H1 (cell line): ENCODE data around the gene GPR63. TPM values are rescaled to one million over a fixed set of nuclear protein-coding genes. Genes with fewer than 3 reads are reported as not detected.

ENCODE experiments used
- CTCF ChIA-PET: fragments of 300-600 bp; sonication (Branson Sonifier 250); formaldehyde crosslinking; loops from one replicate; lab custom pipeline; 2021; ENCODE audit not compliant: partially characterized antibody; lab: Charles Lee
- POLR2A ChIA-PET: fragments of 300-600 bp; sonication (Branson Sonifier 250); formaldehyde crosslinking; loops from one replicate; lab custom pipeline; 2021; ENCODE audit warnings: inconsistent platforms; ENCODE audit not compliant: partially characterized antibody; lab: Charles Lee
- DNase-seq, 2 experiments: peaks; one replicate each; pipeline versions ENCODE4 v3.0.0 to v3.0.0-alpha.2; 2010 to 2022; ENCODE audit warnings: low spot score in 2 of 2, low read depth in 1 of 2, mixed read lengths in 1 of 2
- FAIRE-seq: peaks from 2 replicates; lab custom pipeline; 2011; peaks lifted over from hg19 to GRCh38; lab: Jason Lieb, UNC
- H2AFZ ChIP-seq: 2 replicates; pipeline ENCODE4 v1.8.1; 2012; ENCODE audit warnings: low read length, inconsistent platforms
- H2AK5ac ChIP-seq: 2 replicates; pipeline ENCODE4 v1.6.1; 2013; ENCODE audit warnings: low read depth, low read length
- H2BK120ac ChIP-seq: replicated peaks from 2 replicates; pipeline ENCODE3; 2013; ENCODE audit warnings: low read depth, low read length, inconsistent platforms
- H2BK12ac ChIP-seq: 2 replicates; pipeline ENCODE4 v1.6.1; 2013; ENCODE audit warnings: low read depth, low read length
- H2BK15ac ChIP-seq: 2 replicates; pipeline ENCODE4 v1.6.1; 2013; ENCODE audit warnings: low read length
- H2BK20ac ChIP-seq: 2 replicates; pipeline ENCODE4 v1.6.1; 2013; ENCODE audit warnings: low read length
- H2BK5ac ChIP-seq: 2 replicates; pipeline ENCODE4 v1.6.1; 2013; ENCODE audit warnings: low read depth, low read length
- H3K14ac ChIP-seq: 2 replicates; pipeline ENCODE4 v1.6.1; 2013; ENCODE audit warnings: inconsistent platforms; ENCODE audit not compliant: insufficient read length
- H3K18ac ChIP-seq: 2 replicates; pipeline ENCODE4 v1.6.1; 2013; ENCODE audit warnings: low read length; ENCODE audit errors: extremely low read depth
- H3K23ac ChIP-seq: 2 replicates; pipeline ENCODE4 v1.6.1; 2013; ENCODE audit warnings: inconsistent platforms; ENCODE audit not compliant: insufficient read length
- H3K23me2 ChIP-seq: 2 replicates; pipeline ENCODE4 v1.6.1; 2013; ENCODE audit warnings: low read depth, low read length
- H3K27ac ChIP-seq: 2 replicates; pipeline ENCODE4 v1.6.1; 2011; ENCODE audit warnings: low read depth, low read length, inconsistent platforms
- H3K27me3 ChIP-seq, 4 experiments: replicated peaks in 1 of 4; 1 replicate in 1 of 4; 2 replicates in 3 of 4; pipeline versions ENCODE4 v1.6.1 to v1.8.1; 2011 to 2013; ENCODE audit warnings: low read length in 3 of 4, mild to moderate bottlenecking in 3 of 4, inconsistent platforms in 2 of 4, mixed read lengths in 2 of 4, moderate library complexity in 1 of 4; ENCODE audit not compliant: control insufficient read depth in 3 of 4, insufficient read depth in 3 of 4; ENCODE audit errors: extremely low read depth in 1 of 4
- H3K36me3 ChIP-seq, 4 experiments: 2 replicates each; pipeline versions ENCODE4 v1.6.1 to v1.8.1; 2011 to 2013; ENCODE audit warnings: mild to moderate bottlenecking in 4 of 4, low read length in 3 of 4, moderate library complexity in 2 of 4, control low read depth in 1 of 4, inconsistent platforms in 1 of 4; ENCODE audit not compliant: insufficient read depth in 4 of 4, control insufficient read depth in 2 of 4
- H3K4ac ChIP-seq: replicated peaks from 2 replicates; pipeline ENCODE3; 2013; ENCODE audit warnings: low read length, low read depth, mixed read lengths, inconsistent platforms; ENCODE audit not compliant: insufficient read length
- H3K4me1 ChIP-seq, 4 experiments: replicated peaks in 1 of 4; 1 replicate in 1 of 4; 2 replicates in 3 of 4; pipeline versions ENCODE4 v1.6.1 to v1.8.1; 2011 to 2013; ENCODE audit warnings: low read length in 3 of 4, inconsistent platforms in 2 of 4, mixed read lengths in 1 of 4; ENCODE audit not compliant: insufficient read depth in 4 of 4, control insufficient read depth in 3 of 4
- H3K4me2 ChIP-seq, 2 experiments: 2 replicates each; pipeline versions ENCODE4 v1.6.1 to v1.8.1; 2011 to 2013; ENCODE audit warnings: low read depth in 2 of 2, low read length in 2 of 2, control low read depth in 1 of 2, inconsistent platforms in 1 of 2, mild to moderate bottlenecking in 1 of 2; ENCODE audit not compliant: insufficient read depth in 1 of 2
- H3K4me3 ChIP-seq, 4 experiments: fragments of 200-600, 300-600 bp in 1 of 4; sonication (generic), shearing (Covaris generic), sonication (Bioruptor Twin) in 1 of 4; 2 replicates each; pipeline versions ENCODE4 v1.5.1 to v1.8.1; 2011 to 2016; ENCODE audit warnings: low read length in 4 of 4, low read depth in 3 of 4, control low read depth in 2 of 4, inconsistent platforms in 2 of 4, mild to moderate bottlenecking in 2 of 4, mixed read lengths in 1 of 4, moderate library complexity in 1 of 4; ENCODE audit not compliant: insufficient read depth in 2 of 4; ENCODE audit errors: extremely low read depth in 1 of 4
- H3K56ac ChIP-seq: replicated peaks from 2 replicates; pipeline ENCODE3; 2013; ENCODE audit warnings: low read depth, mild to moderate bottlenecking, mixed read lengths, low read length, inconsistent platforms; ENCODE audit not compliant: insufficient read length
- H3K79me1 ChIP-seq: 2 replicates; pipeline ENCODE4 v1.6.1; 2013; ENCODE audit warnings: low read depth, low read length, control low read depth
- H3K79me2 ChIP-seq, 2 experiments: 2 replicates each; pipeline versions ENCODE4 v1.6.1 to v1.8.1; 2012 to 2013; ENCODE audit warnings: low read length in 2 of 2, mild to moderate bottlenecking in 2 of 2, inconsistent platforms in 1 of 2; ENCODE audit not compliant: insufficient read depth in 2 of 2, control insufficient read depth in 1 of 2
- H3K9ac ChIP-seq, 4 experiments: replicated peaks in 1 of 4; 1 replicate in 1 of 4; 2 replicates in 3 of 4; pipeline versions ENCODE4 v1.6.1 to v1.8.1; 2011 to 2013; ENCODE audit warnings: low read depth in 3 of 4, low read length in 3 of 4, control low read depth in 2 of 4, mild to moderate bottlenecking in 2 of 4, moderate library complexity in 2 of 4, inconsistent platforms in 1 of 4; ENCODE audit errors: extremely low read depth in 1 of 4
- H3K9me3 ChIP-seq, 2 experiments: 2 replicates each; pipeline versions ENCODE4 v1.6.1 to v1.8.1; 2012 to 2013; ENCODE audit warnings: mild to moderate bottlenecking in 2 of 2, moderate library complexity in 2 of 2, control low read depth in 1 of 2, inconsistent platforms in 1 of 2, low read depth in 1 of 2, low read length in 1 of 2, mixed read lengths in 1 of 2; ENCODE audit not compliant: insufficient read depth in 2 of 2
- H4K20me1 ChIP-seq, 2 experiments: replicated peaks in 1 of 2; 2 replicates each; pipeline versions ENCODE3 to v1.8.1; 2011 to 2013; ENCODE audit warnings: inconsistent platforms in 2 of 2, low read length in 2 of 2, mild to moderate bottlenecking in 1 of 2; ENCODE audit not compliant: insufficient read depth in 2 of 2, control insufficient read depth in 1 of 2
- H4K5ac ChIP-seq: 2 replicates; pipeline ENCODE4 v1.6.1; 2013; ENCODE audit warnings: low read length, low read depth, mixed read lengths, inconsistent platforms; ENCODE audit not compliant: insufficient read length
- H4K8ac ChIP-seq: 2 replicates; pipeline ENCODE4 v1.8.0; 2013; ENCODE audit warnings: mild to moderate bottlenecking, moderate library complexity, low read length, inconsistent platforms; ENCODE audit not compliant: insufficient read depth; ENCODE audit errors: extremely low read depth
- H4K91ac ChIP-seq: replicated peaks from 2 replicates; pipeline ENCODE3; 2013; ENCODE audit warnings: low read length, mixed read lengths, inconsistent platforms; ENCODE audit not compliant: insufficient read length
- BACH1 ChIP-seq: IDR thresholded peaks from 2 replicates; pipeline ENCODE4 v1.6.1; 2012; ENCODE audit warnings: low read length, improper control_type of control experiment
- CTBP2 ChIP-seq: IDR thresholded peaks from 2 replicates; pipeline ENCODE4 v1.7.0; 2011; ENCODE audit warnings: borderline replicate concordance, mild to moderate bottlenecking, moderate library complexity, mixed read lengths, low read length; ENCODE audit not compliant: insufficient read depth, insufficient read length
- EGR1 ChIP-seq: IDR thresholded peaks from 2 replicates; pipeline ENCODE4 v1.6.1; 2011; ENCODE audit warnings: low read depth, low read length, borderline replicate concordance
- EP300 ChIP-seq, 2 experiments: IDR thresholded peaks; 1 replicate in 1 of 2; 2 replicates in 1 of 2; pipeline ENCODE4 v1.6.1; 2011 to 2012; ENCODE audit warnings: low read depth in 2 of 2, low read length in 2 of 2, mild to moderate bottlenecking in 2 of 2, borderline replicate concordance in 1 of 2, inconsistent platforms in 1 of 2, moderate library complexity in 1 of 2
- HDAC2 ChIP-seq, 2 experiments: fragments of 300-600 bp in 1 of 2; sonication (generic) in 1 of 2; IDR thresholded peaks; 2 replicates each; pipeline ENCODE4 v1.6.1; 2011 to 2012; ENCODE audit warnings: low read depth in 2 of 2, low read length in 2 of 2, mild to moderate bottlenecking in 2 of 2, moderate library complexity in 2 of 2, borderline replicate concordance in 1 of 2, inconsistent platforms in 1 of 2
- JUND ChIP-seq: IDR thresholded peaks from 2 replicates; pipeline ENCODE4 v1.6.1; 2011; ENCODE audit warnings: mild to moderate bottlenecking, improper control_type of control experiment, low read length
- RBBP5 ChIP-seq: IDR thresholded peaks from 2 replicates; pipeline ENCODE4 v1.7.1; 2012; ENCODE audit warnings: low read depth, mild to moderate bottlenecking, inconsistent platforms, low read length, moderate library complexity, borderline replicate concordance
- SIRT6 ChIP-seq: IDR thresholded peaks from one replicate; pipeline ENCODE4 v1.7.1; 2012; ENCODE audit warnings: low read length, inconsistent platforms
- SUZ12 ChIP-seq: fragments of 200-600 bp; sonication (generic); IDR thresholded peaks from 2 replicates; pipeline ENCODE4 v1.6.1; 2012; ENCODE audit warnings: mild to moderate bottlenecking, inconsistent platforms, low read length, moderate library complexity, mixed read lengths
- TAF1 ChIP-seq: IDR thresholded peaks from 2 replicates; pipeline ENCODE4 v1.6.1; 2011; ENCODE audit warnings: mild to moderate bottlenecking, low read depth, low read length
- WGBS, 2 experiments: shearing (Covaris generic) in 1 of 2; methylation state at CpG; one replicate each; pipeline versions ENCODE4 v1.1.6 to v1.1.7; 2013 to 2015; ENCODE audit warnings: low lambda C conversion rate in 2 of 2, mixed read lengths in 2 of 2, inconsistent platforms in 1 of 2, low coverage in 1 of 2, missing lambda C conversion rate in 1 of 2; ENCODE audit not compliant: insufficient replicate concordance in 2 of 2, insufficient coverage in 1 of 2, insufficient read length in 1 of 2; ENCODE audit errors: extremely low coverage in 1 of 2, missing lambda C conversion rate in 1 of 2; 5-methylcytosine and 5-hydroxymethylcytosine counted together
- polyA plus RNA-seq, 7 experiments: library from polyadenylated mRNA; depleted of rRNA in 3 of 7; stranded (reverse) in 5 of 7; unstranded in 2 of 7; fragments of >200 nt in 5 of 7; fragments of 200-250 nt in 2 of 7; gene quantifications; 1 replicate in 5 of 7; 2 replicates in 1 of 7; 4 replicates in 1 of 7; pipeline versions ENCODE4 v1.2.1 to v1.2.3, GENCODE V29; 2011 to 2013; ENCODE audit warnings: missing spikeins in 2 of 7, mixed read lengths in 2 of 7
- total RNA-seq: library from RNA; stranded (reverse); fragmentation: NEBNext Ultra II Directional; extraction: Animal tissue kit (Norgen Biotek cat#: 25700); gene quantifications from 2 replicates; pipeline ENCODE4 v1.2.1, GENCODE V29; 2021

The GPR63 gene
- total and polyA plus RNA-seq, 2 of the 8 experiments (the other 6 are each of a cell fraction or from before 2014, with no cell fraction given): 6.1 to 11.6 TPM

DNA sequence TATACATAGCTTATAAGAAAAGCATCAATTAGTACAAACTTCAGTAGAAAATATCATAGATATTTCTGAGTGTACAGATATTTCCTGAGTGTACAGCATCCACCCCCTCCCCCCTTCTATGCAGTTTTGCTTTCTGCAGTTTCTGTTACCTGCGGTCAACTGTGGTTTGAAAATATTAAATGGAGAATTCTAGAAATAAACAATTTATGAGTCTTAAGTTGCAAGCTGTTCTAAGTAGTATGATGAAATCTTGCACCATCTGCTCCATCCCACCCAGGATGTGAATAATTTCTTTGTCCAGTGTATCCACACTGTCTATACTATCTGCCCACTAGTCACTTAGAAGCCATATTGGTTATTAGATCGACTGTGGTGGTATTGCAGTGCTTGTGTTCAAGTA, 15.8 kb upstream of the GPR63 start:
- no peak overlapping the region for H3K4me2 ChIP-seq
- no peak overlapping the region for H2AFZ ChIP-seq
- H3K36me3 ChIP-seq: no peaks in the 10 kb centered on the region
- H3K18ac ChIP-seq: no peak overlapping the region
- H4K20me1 ChIP-seq: no peaks in the 10 kb centered on the region
- H2BK5ac ChIP-seq: no peak overlapping the region
- no peak for DNase-seq
- no peaks in the 10 kb centered on the region for H3K4me1 ChIP-seq
- no peak overlapping the region for H2BK120ac ChIP-seq
- peaks cover 0 to 6% of the 10 kb centered on the region in 2 experiments; a peak in 1 of 4 replicates for H3K9me3 ChIP-seq
- POLR2A ChIA-PET: no interaction called here
- H2AK5ac ChIP-seq: no peak overlapping the region
- 95% methylated on average over 2 of the region's 2 CpGs; no CpG with 5 or more reads in 1 of the 2 experiments for WGBS, 2 experiments
- H3K27ac ChIP-seq: no peak overlapping the region
- no peak overlapping the region for H4K91ac ChIP-seq
- H3K79me2 ChIP-seq: no peaks in the 10 kb centered on the region
- CTCF ChIA-PET: no interaction called here
- TF ChIP-seq HDAC2 (IDR thresholded peaks at IDR 0.05; ENCODE audit: borderline replicate concordance in 1 of 2, low read depth in 2 of 2, low read length in 2 of 2) (no peak), CTBP2 (no peak), EGR1 (no peak), SUZ12 (no peak), BACH1 (no peak), JUND (no peak), TAF1 (no peak), RBBP5 (no peak), EP300 (IDR thresholded peaks at IDR 0.05; ENCODE audit: borderline replicate concordance in 1 of 2, low read depth in 2 of 2, low read length in 2 of 2) (no peak), SIRT6 (no peak)
- TF ChIP-seq, all 59 proteins: peak for 0
- Histone ChIP-seq H3K56ac (no peak overlapping the region), H3K4ac (no peak overlapping the region), H3K23me2 (no peaks in the 10 kb centered on the region), H3K4me3 (no peak overlapping the region), H2BK12ac (no peak overlapping the region), H4K8ac (no peak overlapping the region), H2BK15ac (no peak overlapping the region), H3K27me3 (no peaks in the 10 kb centered on the region), H4K5ac (no peak overlapping the region), H3K79me1 (no peaks in the 10 kb centered on the region), H3K23ac (no peak overlapping the region), H3K14ac (no peak overlapping the region), H2BK20ac (no peak overlapping the region), H3K9ac (no peak overlapping the region)
- FAIRE-seq: no peak
